GM21381 (cell line): ENCODE measurements around the gene KRT78.
"Not testable (repeated sequence)": the region's sequence is repeated elsewhere in the genome, so short reads cannot be mapped to it uniquely, and the experiment has no call there.

ENCODE experiments used
- ATAC-seq: cut with Tn5 transposase; IDR thresholded peaks from one replicate; pipeline ENCODE4 v1.9.1; 2021; ENCODE audit warnings: mild to moderate bottlenecking, moderate library complexity; ENCODE audit not compliant: unreplicated experiment

Gene KRT78

GRCh38 chr12:52871291-52872039 lies 22.7 kb upstream of the KRT78 start:
- no peak for ATAC-seq

- ATAC-seq = peak; percentile 48
Measured at GRCh38 chr12:52870361-52871290, 21.8 kb upstream of the KRT78 start.

GRCh38 chr12:52867642-52868041 lies 18.8 kb upstream of the KRT78 start:
- no peak for ATAC-seq

- no peak for ATAC-seq
Measured at GRCh38 chr12:52867152-52867551, 18.4 kb upstream of the KRT78 start.

GRCh38 chr12:52865090-52865944 lies 16.5 kb upstream of the KRT78 start:
- ATAC-seq = no peak

GRCh38 chr12:52862023-52862422 lies 13.2 kb upstream of the KRT78 start:
- ATAC-seq = no peak

- no peak for ATAC-seq
Measured at GRCh38 chr12:52861511-52861910, 12.7 kb upstream of the KRT78 start.

GRCh38 chr12:52860102-52860823 lies 11.5 kb upstream of the KRT78 start:
- ATAC-seq = no peak

GRCh38 chr12:52857500-52857899 lies 8.7 kb upstream of the KRT78 start:
- no peak for ATAC-seq

- no peak for ATAC-seq
Measured at GRCh38 chr12:52856787-52857186, 8.0 kb upstream of the KRT78 start.

- not testable (repeated sequence) for ATAC-seq
Measured at GRCh38 chr12:52856077-52856476, 7.3 kb upstream of the KRT78 start.

- no peak for ATAC-seq
Measured at GRCh38 chr12:52851787-52852186, 3.0 kb upstream of the KRT78 start.

- no peak for ATAC-seq
Measured at GRCh38 chr12:52850681-52851080, 1.9 kb upstream of the KRT78 start.

GRCh38 chr12:52849511-52849910 lies 717 bp upstream of the KRT78 start:
- ATAC-seq = no peak

- ATAC-seq = no peak
Measured at GRCh38 chr12:52847335-52848102, 1.3 kb downstream of the KRT78 start.

- no peak for ATAC-seq
Measured at GRCh38 chr12:52846356-52846970, 2.3 kb downstream of the KRT78 start.

GRCh38 chr12:52845946-52846345 lies 2.8 kb downstream of the KRT78 start:
- ATAC-seq = no peak

GRCh38 chr12:52844386-52844785 lies 4.4 kb downstream of the KRT78 start:
- no peak for ATAC-seq

GRCh38 chr12:52839436-52840105 lies 9.2 kb downstream of the KRT78 start:
- no peak for ATAC-seq
